Hepatocyte (in vitro differentiated cells): ENCODE measurements around the gene SLC12A8. TPM values are rescaled to one million over a fixed set of nuclear protein-coding genes. Genes with fewer than 3 reads are reported as not detected.

Experiments
- DNase-seq: peaks from one replicate; pipeline ENCODE4 v3.0.0-alpha.2; 2016; ENCODE audit warnings: low spot score
- H2AFZ ChIP-seq: fragments of 200-600 bp; sonication (generic); 2 replicates; pipeline ENCODE4 v1.6.0; 2016; ENCODE audit warnings: antibody characterized with exemption, mild to moderate bottlenecking
- H3K27ac ChIP-seq: fragments of 200-600 bp; sonication (generic); 2 replicates; pipeline ENCODE4 v1.5.1; 2016; ENCODE audit warnings: mild to moderate bottlenecking
- H3K27me3 ChIP-seq: fragments of 200-600 bp; sonication (generic); 2 replicates; pipeline ENCODE4 v1.6.1; 2016
- H3K36me3 ChIP-seq: fragments of 200-600 bp; sonication (generic); replicated peaks from 2 replicates; pipeline ENCODE4 v1.5.1; 2016; ENCODE audit warnings: low read depth; ENCODE audit not compliant: insufficient read depth
- H3K4me1 ChIP-seq: fragments of 200-600 bp; sonication (generic); 2 replicates; pipeline ENCODE4 v1.5.1; 2016; ENCODE audit warnings: mild to moderate bottlenecking, moderate library complexity; ENCODE audit not compliant: insufficient read depth
- H3K4me2 ChIP-seq: fragments of 200-600 bp; sonication (generic); 2 replicates; pipeline ENCODE4 v1.6.0; 2016
- H3K4me3 ChIP-seq: fragments of 200-600 bp; sonication (generic); 2 replicates; pipeline ENCODE4 v1.5.1; 2016; ENCODE audit warnings: mild to moderate bottlenecking
- H3K79me2 ChIP-seq: fragments of 200-600 bp; sonication (generic); 2 replicates; pipeline ENCODE4 v1.6.0; 2017; ENCODE audit warnings: mild to moderate bottlenecking
- H3K9me2 ChIP-seq: fragments of 200-600 bp; sonication (generic); replicated peaks from 2 replicates; pipeline ENCODE4 v1.6.0; 2017; ENCODE audit warnings: mild to moderate bottlenecking; ENCODE audit not compliant: insufficient read depth
- H3K9me3 ChIP-seq: fragments of 200-600 bp; sonication (generic); 2 replicates; pipeline ENCODE4 v1.5.1; 2016; ENCODE audit warnings: low read depth, mild to moderate bottlenecking
- H4K20me1 ChIP-seq: fragments of 200-600 bp; sonication (generic); 2 replicates; pipeline ENCODE4 v1.6.0; 2016; ENCODE audit warnings: mild to moderate bottlenecking; ENCODE audit not compliant: insufficient read depth, poor library complexity, severe bottlenecking
- EZH2 ChIP-seq: fragments of 200-600 bp; sonication (generic); IDR thresholded peaks from 2 replicates; pipeline ENCODE4 v1.6.1; 2016; ENCODE audit warnings: antibody characterized with exemption, mild to moderate bottlenecking, borderline replicate concordance
- EZH2phosphoT487 ChIP-seq: fragments of 200-600 bp; sonication (generic); IDR thresholded peaks from one replicate; pipeline ENCODE4 v1.6.1; 2018; ENCODE audit warnings: antibody characterized with exemption, mild to moderate bottlenecking, low read depth, moderate library complexity; ENCODE audit not compliant: unreplicated experiment, severe bottlenecking
- WGBS: methylation state at CpG from one replicate; pipeline ENCODE4 v1.1.6; 2016; ENCODE audit warnings: low lambda C conversion rate; ENCODE audit errors: missing lambda C conversion rate; 5-methylcytosine and 5-hydroxymethylcytosine counted together
- polyA plus RNA-seq: library from polyadenylated mRNA; unstranded; fragments of >200 nt; fragmentation: Nextera tagmentation; extraction: Ambion mirVana; gene quantifications from 2 replicates; pipeline ENCODE4 v1.2.1, GENCODE V29; 2016
- total RNA-seq: library from RNA; depleted of rRNA; stranded (reverse); fragments of >200 nt; gene quantifications from 2 replicates; pipeline ENCODE4 v1.2.3, GENCODE V29; 2014
- TF ChIP-seq, protein P1 (sequence below): fragments of 200-600 bp; sonication (generic); IDR thresholded peaks from 2 replicates; pipeline ENCODE4 v1.5.1; 2016; ENCODE audit warnings: antibody characterized with exemption, mild to moderate bottlenecking; ENCODE audit not compliant: poor library complexity

SLC12A8 gene
- total and polyA plus RNA-seq, 2 experiments from 2014 or later: 18.9 to 20.0 TPM

DNA sequence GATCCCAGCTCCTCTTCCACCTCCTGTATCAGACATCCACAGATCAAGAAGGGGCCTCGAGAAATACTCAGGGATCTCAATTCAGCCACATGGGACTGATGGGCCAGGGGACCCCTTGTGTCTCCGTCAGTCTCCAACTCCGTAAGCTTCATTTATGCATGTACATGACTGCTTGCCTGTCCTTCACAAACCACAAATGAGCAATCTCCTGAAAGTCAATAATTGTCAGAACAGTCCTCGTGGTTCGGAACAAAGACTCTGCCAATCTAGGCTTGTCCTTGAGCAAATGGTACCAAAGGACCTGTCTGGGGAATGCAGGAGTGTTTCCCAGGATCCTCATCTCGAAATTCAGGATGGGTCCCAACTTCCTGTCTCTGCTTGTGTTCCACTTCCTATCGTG is 20.8 kb downstream of the SLC12A8 start:
- no peaks in the 10 kb centered on the region for H3K9me3 ChIP-seq
- no peak overlapping the region for H3K4me3 ChIP-seq
- no peaks in the 10 kb centered on the region for H3K27me3 ChIP-seq
- no peaks in the 10 kb centered on the region for H3K36me3 ChIP-seq
- H3K4me1 ChIP-seq: peaks cover 7% of the 10 kb centered on the region
- H2AFZ ChIP-seq: no peak overlapping the region
- H3K9me2 ChIP-seq: no peaks in the 10 kb centered on the region
- no peak for DNase-seq
- H4K20me1 ChIP-seq: no peaks in the 10 kb centered on the region
- H3K4me2 ChIP-seq: no peak overlapping the region
- H3K27ac ChIP-seq: no peak overlapping the region
- 91% methylated on average over 7 of the region's 7 CpGs for WGBS
- no peaks in the 10 kb centered on the region for H3K79me2 ChIP-seq
- TF ChIP-seq EZH2: no peak
- no peak for TF ChIP-seq EZH2phosphoT487
- TF ChIP-seq, protein P1, sequence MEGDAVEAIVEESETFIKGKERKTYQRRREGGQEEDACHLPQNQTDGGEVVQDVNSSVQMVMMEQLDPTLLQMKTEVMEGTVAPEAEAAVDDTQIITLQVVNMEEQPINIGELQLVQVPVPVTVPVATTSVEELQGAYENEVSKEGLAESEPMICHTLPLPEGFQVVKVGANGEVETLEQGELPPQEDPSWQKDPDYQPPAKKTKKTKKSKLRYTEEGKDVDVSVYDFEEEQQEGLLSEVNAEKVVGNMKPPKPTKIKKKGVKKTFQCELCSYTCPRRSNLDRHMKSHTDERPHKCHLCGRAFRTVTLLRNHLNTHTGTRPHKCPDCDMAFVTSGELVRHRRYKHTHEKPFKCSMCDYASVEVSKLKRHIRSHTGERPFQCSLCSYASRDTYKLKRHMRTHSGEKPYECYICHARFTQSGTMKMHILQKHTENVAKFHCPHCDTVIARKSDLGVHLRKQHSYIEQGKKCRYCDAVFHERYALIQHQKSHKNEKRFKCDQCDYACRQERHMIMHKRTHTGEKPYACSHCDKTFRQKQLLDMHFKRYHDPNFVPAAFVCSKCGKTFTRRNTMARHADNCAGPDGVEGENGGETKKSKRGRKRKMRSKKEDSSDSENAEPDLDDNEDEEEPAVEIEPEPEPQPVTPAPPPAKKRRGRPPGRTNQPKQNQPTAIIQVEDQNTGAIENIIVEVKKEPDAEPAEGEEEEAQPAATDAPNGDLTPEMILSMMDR: no peak

DNA sequence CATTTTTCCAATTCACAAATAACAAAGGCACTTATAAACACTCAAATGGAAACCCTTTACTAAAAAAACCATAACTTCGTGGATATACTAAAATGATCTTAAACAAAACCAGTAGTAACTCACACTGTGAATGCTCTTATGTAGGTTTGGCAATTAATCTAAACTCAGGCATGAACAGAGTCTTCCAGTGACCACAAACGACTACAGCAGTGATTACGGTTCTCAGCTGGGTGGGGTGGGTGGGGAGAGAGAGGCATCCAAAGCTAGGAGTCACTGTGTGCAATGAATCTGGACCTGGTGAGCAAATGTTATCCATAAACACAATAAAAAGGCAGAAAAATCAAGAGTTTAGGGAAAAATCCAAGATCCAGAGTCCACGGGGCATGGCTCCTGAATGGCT is 21.3 kb downstream of the SLC12A8 start:
- Histone ChIP-seq H4K20me1 (no peaks in the 10 kb centered on the region), H3K27me3 (no peaks in the 10 kb centered on the region), H3K4me3 (no peak overlapping the region), H3K4me1 (peaks cover 12% of the 10 kb centered on the region), H3K4me2 (no peak overlapping the region), H3K9me3 (no peaks in the 10 kb centered on the region), H3K79me2 (no peaks in the 10 kb centered on the region), H3K36me3 (no peaks in the 10 kb centered on the region), H3K9me2 (no peaks in the 10 kb centered on the region), H2AFZ (no peak overlapping the region), H3K27ac (no peak overlapping the region)
- TF ChIP-seq EZH2: no peak
- TF ChIP-seq, protein P1: no peak
- no peak for TF ChIP-seq EZH2phosphoT487
- no peak for DNase-seq
- 75% methylated on average over 4 of the region's 4 CpGs for WGBS

DNA sequence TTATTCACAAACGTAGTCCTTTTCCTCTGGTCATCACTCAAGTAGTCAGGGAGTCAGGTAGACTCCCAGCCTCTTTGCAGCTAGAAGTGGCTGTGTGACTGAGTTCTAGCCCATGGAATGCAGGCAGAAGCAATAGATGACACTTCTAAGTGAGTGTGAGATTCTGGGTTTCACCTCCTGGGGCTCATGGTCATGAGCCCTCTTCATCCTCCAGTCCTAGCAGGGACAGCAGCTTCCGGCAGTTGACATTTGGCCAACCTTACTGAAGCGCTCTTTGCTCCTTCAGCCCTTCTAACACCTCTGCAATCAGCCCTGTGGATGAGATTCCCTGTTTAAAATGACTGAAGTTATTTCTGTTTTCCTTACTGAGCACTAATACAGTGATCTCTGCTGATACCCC is 21.8 kb downstream of the SLC12A8 start:
- H4K20me1 ChIP-seq: no peaks in the 10 kb centered on the region
- TF ChIP-seq EZH2phosphoT487 (no peak), EZH2 (no peak)
- TF ChIP-seq, protein P1: no peak
- no peak overlapping the region for H3K27ac ChIP-seq
- WGBS: 65% methylated on average over 3 of the region's 3 CpGs
- H3K36me3 ChIP-seq: no peaks in the 10 kb centered on the region
- H3K79me2 ChIP-seq: no peaks in the 10 kb centered on the region
- H3K4me1 ChIP-seq: peaks cover 17% of the 10 kb centered on the region
- H3K27me3 ChIP-seq: no peaks in the 10 kb centered on the region
- no peak overlapping the region for H3K4me3 ChIP-seq
- H3K9me2 ChIP-seq: no peaks in the 10 kb centered on the region
- H3K9me3 ChIP-seq: no peaks in the 10 kb centered on the region
- DNase-seq: no peak
- H2AFZ ChIP-seq: no peak overlapping the region
- H3K4me2 ChIP-seq: no peak overlapping the region
